ENCODE results near the gene ADAMTS16. TPM values are rescaled to one million over a fixed set of nuclear protein-coding genes. Genes with fewer than 3 reads are reported as not detected.

The ADAMTS16 gene
- total RNA-seq, 2 experiments from 2014 or later = not detected

DNA sequence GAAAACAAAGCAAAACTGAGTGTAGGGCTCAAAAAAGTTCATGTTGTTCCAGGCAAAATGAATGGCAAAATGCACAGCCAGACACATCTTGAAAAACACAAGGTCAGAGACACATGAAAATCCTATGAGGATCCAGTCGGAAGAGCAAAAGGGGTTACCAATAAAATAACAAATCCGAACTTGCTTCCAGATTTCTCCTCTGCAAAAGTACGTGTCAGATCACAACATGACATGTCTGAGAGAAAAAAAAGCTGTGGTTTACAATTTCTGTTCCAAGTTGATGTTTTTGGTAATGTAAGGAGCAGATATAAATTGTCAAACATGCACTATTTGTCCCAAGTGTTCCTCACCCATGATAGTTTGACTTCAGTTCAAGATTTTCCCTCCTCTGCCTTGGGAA lies 15.9 kb upstream of the ADAMTS16 start:
- H3K4me1 Mint-ChIP-seq (ENCODE audit: low read depth) = no peaks in the 10 kb centered on the region
- intact Hi-C loops (cut with DNase I, micrococcal nuclease) = no loop called here
- Histone ChIP-seq H3K9me3 (ENCODE audit: control insufficient read depth in 1 of 2, insufficient read depth in 1 of 2, low read length in 2 of 2) (peaks cover 0 to 12% of the 10 kb centered on the region in 2 experiments), H3K4me1 (ENCODE audit: insufficient read depth, low read length) (no peaks in the 10 kb centered on the region), H3K4me3 (ENCODE audit: low read length) (no peak overlapping the region), H3K27me3 (ENCODE audit: control insufficient read depth in 1 of 2, insufficient read depth in 2 of 2, low read length in 2 of 2) (no peaks in the 10 kb centered on the region), H3K27ac (ENCODE audit: low read depth in 1 of 2, low read length in 2 of 2) (no peak overlapping the region), H3K36me3 (ENCODE audit: insufficient read depth, low read length) (no peaks in the 10 kb centered on the region)
- H3K36me3 Mint-ChIP-seq (ENCODE audit: low read depth) = no peaks in the 10 kb centered on the region
- H3K4me3 Mint-ChIP-seq = no peak overlapping the region
- ATAC-seq (ENCODE audit: poor library complexity) (no peak), DNase-seq (no peak)
- CTCF ChIA-PET = no interaction called here
- peaks cover 7% of the 10 kb centered on the region for H3K27me3 Mint-ChIP-seq
- TF ChIP-seq, protein P1, sequence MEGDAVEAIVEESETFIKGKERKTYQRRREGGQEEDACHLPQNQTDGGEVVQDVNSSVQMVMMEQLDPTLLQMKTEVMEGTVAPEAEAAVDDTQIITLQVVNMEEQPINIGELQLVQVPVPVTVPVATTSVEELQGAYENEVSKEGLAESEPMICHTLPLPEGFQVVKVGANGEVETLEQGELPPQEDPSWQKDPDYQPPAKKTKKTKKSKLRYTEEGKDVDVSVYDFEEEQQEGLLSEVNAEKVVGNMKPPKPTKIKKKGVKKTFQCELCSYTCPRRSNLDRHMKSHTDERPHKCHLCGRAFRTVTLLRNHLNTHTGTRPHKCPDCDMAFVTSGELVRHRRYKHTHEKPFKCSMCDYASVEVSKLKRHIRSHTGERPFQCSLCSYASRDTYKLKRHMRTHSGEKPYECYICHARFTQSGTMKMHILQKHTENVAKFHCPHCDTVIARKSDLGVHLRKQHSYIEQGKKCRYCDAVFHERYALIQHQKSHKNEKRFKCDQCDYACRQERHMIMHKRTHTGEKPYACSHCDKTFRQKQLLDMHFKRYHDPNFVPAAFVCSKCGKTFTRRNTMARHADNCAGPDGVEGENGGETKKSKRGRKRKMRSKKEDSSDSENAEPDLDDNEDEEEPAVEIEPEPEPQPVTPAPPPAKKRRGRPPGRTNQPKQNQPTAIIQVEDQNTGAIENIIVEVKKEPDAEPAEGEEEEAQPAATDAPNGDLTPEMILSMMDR (IDR thresholded peaks at IDR 0.05) = no peak
- H3K9me3 Mint-ChIP-seq = peaks cover 4% of the 10 kb centered on the region
- no peak overlapping the region for H3K27ac Mint-ChIP-seq
- POLR2A ChIA-PET = no interaction called here

DNA sequence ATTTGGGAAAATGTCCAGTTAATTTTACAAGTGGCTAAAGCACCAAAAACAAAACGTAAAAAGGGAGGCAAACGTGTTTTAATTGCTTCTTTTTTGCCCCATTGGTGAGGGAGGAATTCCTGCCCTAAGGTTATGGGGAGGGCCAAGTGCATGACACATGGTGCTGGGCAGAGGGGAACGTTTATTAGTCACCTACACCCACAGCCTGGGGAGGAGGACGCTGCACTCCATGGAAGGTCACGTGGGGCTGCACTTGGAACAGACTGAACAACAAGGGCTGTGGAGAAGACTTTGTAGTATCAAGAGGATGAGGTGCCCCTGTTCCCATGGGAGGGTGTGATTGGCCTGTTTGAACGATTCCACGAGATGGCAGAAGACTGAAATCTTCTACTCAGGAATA lies 13.7 kb upstream of the ADAMTS16 start:
- H3K27ac ChIP-seq (ENCODE audit: low read depth in 1 of 2, low read length in 2 of 2) = no peak overlapping the region
- H3K4me1 ChIP-seq (ENCODE audit: insufficient read depth, low read length) = no peaks in the 10 kb centered on the region
- Mint-ChIP-seq H3K4me1 (ENCODE audit: low read depth) (no peaks in the 10 kb centered on the region), H3K9me3 (no peaks in the 10 kb centered on the region), H3K4me3 (no peak overlapping the region), H3K36me3 (ENCODE audit: low read depth) (no peaks in the 10 kb centered on the region), H3K27ac (no peak overlapping the region), H3K27me3 (peaks cover 7% of the 10 kb centered on the region)
- TF ChIP-seq, protein P1 (IDR thresholded peaks at IDR 0.05) = no peak
- DNase-seq = no peak
- H3K9me3 ChIP-seq (ENCODE audit: control insufficient read depth in 1 of 2, insufficient read depth in 1 of 2, low read length in 2 of 2) = no peaks in the 10 kb centered on the region
- ATAC-seq (ENCODE audit: poor library complexity) = no peak
- ChIA-PET CTCF (no interaction called here), POLR2A (no interaction called here)
- H3K36me3 ChIP-seq (ENCODE audit: insufficient read depth, low read length) = no peaks in the 10 kb centered on the region
- H3K4me3 ChIP-seq (ENCODE audit: low read length) = no peak overlapping the region
- intact Hi-C loops (cut with DNase I, micrococcal nuclease) = no loop called here
- no peaks in the 10 kb centered on the region for H3K27me3 ChIP-seq (ENCODE audit: control insufficient read depth in 1 of 2, insufficient read depth in 2 of 2, low read length in 2 of 2)

DNA sequence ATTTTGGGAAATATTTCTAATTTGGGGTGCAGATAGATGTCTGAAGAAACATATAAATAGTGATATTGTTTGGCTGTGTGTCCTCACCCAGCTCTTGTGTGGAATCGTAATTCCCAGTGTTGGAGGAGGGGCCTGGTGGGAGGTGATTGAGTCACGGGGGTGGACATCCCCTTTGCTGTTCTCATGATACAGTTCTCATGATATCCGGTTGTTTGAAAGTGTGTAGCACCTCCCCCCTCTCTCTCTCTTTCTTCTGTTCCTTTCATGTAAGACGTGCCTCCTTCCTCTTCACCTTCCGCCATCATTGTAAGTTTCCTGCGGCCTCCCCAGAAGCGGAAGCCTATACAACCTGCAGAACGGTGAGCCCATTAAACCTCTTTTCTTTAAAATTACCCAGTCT lies 11.4 kb upstream of the ADAMTS16 start:
- no peak overlapping the region for H3K27ac ChIP-seq (ENCODE audit: low read depth in 1 of 2, low read length in 2 of 2)
- ChIA-PET CTCF (no interaction called here), POLR2A (no interaction called here)
- DNase-seq = no peak
- H3K9me3 ChIP-seq (ENCODE audit: control insufficient read depth in 1 of 2, insufficient read depth in 1 of 2, low read length in 2 of 2) = peaks cover 0 to 10% of the 10 kb centered on the region in 2 experiments
- Mint-ChIP-seq H3K4me1 (ENCODE audit: low read depth) (no peaks in the 10 kb centered on the region), H3K4me3 (no peak overlapping the region), H3K27me3 (peaks cover 7% of the 10 kb centered on the region), H3K9me3 (no peaks in the 10 kb centered on the region), H3K36me3 (ENCODE audit: low read depth) (no peaks in the 10 kb centered on the region), H3K27ac (no peak overlapping the region)
- no peaks in the 10 kb centered on the region for H3K4me1 ChIP-seq (ENCODE audit: insufficient read depth, low read length)
- H3K27me3 ChIP-seq (ENCODE audit: control insufficient read depth in 1 of 2, insufficient read depth in 2 of 2, low read length in 2 of 2) = no peaks in the 10 kb centered on the region
- no peaks in the 10 kb centered on the region for H3K36me3 ChIP-seq (ENCODE audit: insufficient read depth, low read length)
- intact Hi-C loops (cut with DNase I, micrococcal nuclease) = no loop called here
- no peak overlapping the region for H3K4me3 ChIP-seq (ENCODE audit: low read length)
- TF ChIP-seq, protein P1 (IDR thresholded peaks at IDR 0.05) = no peak
- no peak for ATAC-seq (ENCODE audit: poor library complexity)

Data from CD4-positive, alpha-beta T cell (primary cell).